ENCODE measurements around the gene PSD4.

Gene PSD4

GRCh38 chr2:113195923-113196501 lies 22.2 kb downstream of the PSD4 start:
- TF ChIP-seq, protein P1, sequence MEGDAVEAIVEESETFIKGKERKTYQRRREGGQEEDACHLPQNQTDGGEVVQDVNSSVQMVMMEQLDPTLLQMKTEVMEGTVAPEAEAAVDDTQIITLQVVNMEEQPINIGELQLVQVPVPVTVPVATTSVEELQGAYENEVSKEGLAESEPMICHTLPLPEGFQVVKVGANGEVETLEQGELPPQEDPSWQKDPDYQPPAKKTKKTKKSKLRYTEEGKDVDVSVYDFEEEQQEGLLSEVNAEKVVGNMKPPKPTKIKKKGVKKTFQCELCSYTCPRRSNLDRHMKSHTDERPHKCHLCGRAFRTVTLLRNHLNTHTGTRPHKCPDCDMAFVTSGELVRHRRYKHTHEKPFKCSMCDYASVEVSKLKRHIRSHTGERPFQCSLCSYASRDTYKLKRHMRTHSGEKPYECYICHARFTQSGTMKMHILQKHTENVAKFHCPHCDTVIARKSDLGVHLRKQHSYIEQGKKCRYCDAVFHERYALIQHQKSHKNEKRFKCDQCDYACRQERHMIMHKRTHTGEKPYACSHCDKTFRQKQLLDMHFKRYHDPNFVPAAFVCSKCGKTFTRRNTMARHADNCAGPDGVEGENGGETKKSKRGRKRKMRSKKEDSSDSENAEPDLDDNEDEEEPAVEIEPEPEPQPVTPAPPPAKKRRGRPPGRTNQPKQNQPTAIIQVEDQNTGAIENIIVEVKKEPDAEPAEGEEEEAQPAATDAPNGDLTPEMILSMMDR (IDR thresholded peaks at IDR 0.05; ENCODE audit: extremely low read depth, insufficient read depth, missing control alignments): no peak
- in situ Hi-C loops (cut with MboI; ENCODE audit: low pct_unique_long_range_greater_than_20kb, low sequenced_read_pairs, unreplicated experiment): no loop called here
- DNase-seq (ENCODE audit: low spot score): no peak

DNA sequence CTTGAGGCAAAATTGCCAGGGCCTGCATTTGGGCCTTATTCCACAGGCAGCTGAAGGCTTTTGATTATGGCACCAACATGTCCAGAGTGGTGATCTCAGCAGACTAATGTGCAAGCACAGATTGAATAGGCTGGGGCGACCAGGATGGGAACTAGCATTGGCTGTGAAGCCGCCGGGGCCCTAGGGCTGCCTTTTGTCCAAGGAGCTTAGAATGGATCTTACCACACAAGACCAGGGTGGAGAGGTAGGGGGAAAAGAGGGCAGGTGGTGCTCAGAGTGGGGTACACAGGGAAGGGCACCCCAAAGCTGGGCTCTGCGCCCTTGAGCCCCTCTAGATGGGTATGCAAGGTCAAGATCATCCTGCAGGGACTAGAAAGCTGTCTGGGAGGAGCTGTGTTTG lies 23.1 kb downstream of the PSD4 start:
- TF ChIP-seq, protein P1 (IDR thresholded peaks at IDR 0.05; ENCODE audit: extremely low read depth, insufficient read depth, missing control alignments): no peak
- in situ Hi-C loops (cut with MboI; ENCODE audit: low pct_unique_long_range_greater_than_20kb, low sequenced_read_pairs, unreplicated experiment): no loop called here

GRCh38 chr2:113197347-113198047 lies 23.7 kb downstream of the PSD4 start:
- in situ Hi-C loops (cut with MboI; ENCODE audit: low pct_unique_long_range_greater_than_20kb, low sequenced_read_pairs, unreplicated experiment): no loop called here
- no peak for DNase-seq (ENCODE audit: low spot score)
- TF ChIP-seq, protein P1 (IDR thresholded peaks at IDR 0.05; ENCODE audit: extremely low read depth, insufficient read depth, missing control alignments): no peak

More for the DNA sequence above, 23.1 kb downstream of the PSD4 start:
- DNase-seq (ENCODE audit: low spot score): no peak

GRCh38 chr2:113198048-113198789 lies 24.4 kb downstream of the PSD4 start:
- in situ Hi-C loops (cut with MboI; ENCODE audit: low pct_unique_long_range_greater_than_20kb, low sequenced_read_pairs, unreplicated experiment): no loop called here
- DNase-seq (ENCODE audit: low spot score): no peak
- TF ChIP-seq, protein P1 (IDR thresholded peaks at IDR 0.05; ENCODE audit: extremely low read depth, insufficient read depth, missing control alignments): no peak

DNA sequence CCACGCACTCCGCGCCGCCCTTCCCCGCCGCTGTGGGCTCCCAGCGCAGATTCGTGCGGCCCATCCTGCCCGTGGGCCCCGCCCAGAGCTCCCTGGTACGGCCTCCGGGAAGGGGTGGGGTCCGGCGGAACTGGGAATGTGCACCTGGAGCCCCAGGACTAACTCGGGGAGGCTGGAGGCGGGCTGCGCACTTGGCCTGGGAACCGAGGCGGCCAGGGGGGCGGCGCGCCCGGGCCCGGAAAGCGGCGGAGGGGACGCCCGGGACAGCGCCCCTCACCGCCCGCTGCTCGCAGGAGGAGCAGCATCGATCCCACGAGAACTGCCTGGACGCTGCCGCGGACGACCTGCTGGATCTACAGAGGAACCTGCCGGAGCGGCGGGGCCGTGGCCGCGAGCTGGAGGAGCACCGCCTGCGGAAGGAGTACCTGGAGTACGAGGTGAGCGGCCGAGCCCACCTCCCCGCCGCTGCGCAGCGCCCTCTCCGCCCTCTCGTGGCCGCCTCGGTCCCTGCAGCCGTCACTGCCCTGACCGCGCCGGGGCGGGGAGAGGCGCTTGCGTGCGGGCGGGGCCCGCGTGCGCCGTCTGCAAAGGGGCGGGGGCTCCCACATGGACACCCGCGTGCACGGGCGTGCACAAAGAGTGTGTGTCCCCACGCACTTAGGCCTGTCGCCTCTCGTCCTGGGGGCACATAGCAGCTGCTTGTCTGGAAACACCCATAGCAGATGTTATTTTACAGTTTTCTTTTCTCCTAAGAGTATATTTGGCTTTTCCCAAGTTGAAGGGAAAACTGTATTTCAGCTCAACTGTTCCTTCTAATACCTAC lies 25.2 kb downstream of the PSD4 start:
- in situ Hi-C loops (cut with MboI; ENCODE audit: low pct_unique_long_range_greater_than_20kb, low sequenced_read_pairs, unreplicated experiment): no loop called here
- TF ChIP-seq, protein P1 (IDR thresholded peaks at IDR 0.05; ENCODE audit: extremely low read depth, insufficient read depth, missing control alignments): peak; percentile 87
- peak; percentile 91 for DNase-seq (ENCODE audit: low spot score)

GRCh38 chr2:113200236-113200635 lies 26.5 kb downstream of the PSD4 start:
- in situ Hi-C loops (cut with MboI; ENCODE audit: low pct_unique_long_range_greater_than_20kb, low sequenced_read_pairs, unreplicated experiment): loop anchor here (10.0 kb wide), 1 partner anchor 115 kb away; no protein-coding TSS in a partner anchor
- TF ChIP-seq, protein P1 (IDR thresholded peaks at IDR 0.05; ENCODE audit: extremely low read depth, insufficient read depth, missing control alignments): no peak
- no peak for DNase-seq (ENCODE audit: low spot score)
